BE2C (cell line): ENCODE results near the gene VTI1A.

ENCODE experiments used
- DNase-seq: peaks from one replicate; pipeline ENCODE4 v3.0.0-alpha.2; 2020
- H3K27me3 ChIP-seq: fragments of 250-450 bp; sonication (Bioruptor Pico); 2 replicates; pipeline ENCODE4 v1.5.1; 2020; ENCODE audit warnings: mild to moderate bottlenecking
- H3K36me3 ChIP-seq: fragments of 250-450 bp; sonication (Bioruptor Pico); 2 replicates; pipeline ENCODE4 v1.5.1; 2020; ENCODE audit warnings: mild to moderate bottlenecking
- H3K4me1 ChIP-seq: fragments of 250-450 bp; sonication (Bioruptor Pico); 2 replicates; pipeline ENCODE4 v1.5.1; 2020
- H3K4me3 ChIP-seq: 2 replicates; pipeline ENCODE4 v1.5.1; 2011; ENCODE audit warnings: low read depth, low read length
- H3K9me3 ChIP-seq: fragments of 250-450 bp; sonication (Bioruptor Pico); 2 replicates; pipeline ENCODE4 v1.5.1; 2020
- TF ChIP-seq, protein P1 (sequence below): IDR thresholded peaks from 2 replicates; pipeline ENCODE4 v1.5.1; 2012; ENCODE audit warnings: mild to moderate bottlenecking, low read depth, low read length

The VTI1A gene

DNA sequence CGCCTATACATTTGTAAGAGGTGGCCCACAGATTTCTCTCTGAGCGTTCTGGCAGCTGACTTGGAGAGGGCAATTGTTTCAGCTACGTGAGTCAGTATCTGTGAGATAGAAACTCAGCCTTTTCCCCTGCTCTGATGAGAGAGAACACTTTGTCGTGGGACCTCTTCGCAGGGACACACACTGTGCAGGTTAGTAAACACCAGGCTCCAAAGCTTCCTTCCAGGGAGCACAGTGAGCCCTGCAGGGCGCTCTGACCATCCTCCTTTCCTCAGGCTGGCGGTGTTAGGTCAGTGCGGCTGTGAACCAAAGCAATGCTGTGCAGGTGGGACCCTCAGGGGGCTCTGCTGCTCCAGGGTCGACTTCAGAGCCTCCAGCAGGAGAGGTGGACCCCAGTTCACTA is 350.8 kb downstream of the VTI1A start:
- no peaks in the 10 kb centered on the region for H3K27me3 ChIP-seq
- no peaks in the 10 kb centered on the region for H3K9me3 ChIP-seq
- no peak for DNase-seq
- peaks cover 3% of the 10 kb centered on the region; the same call in 1 of the 2 replicates for H3K4me1 ChIP-seq
- no peak overlapping the region for H3K4me3 ChIP-seq
- TF ChIP-seq, protein P1, sequence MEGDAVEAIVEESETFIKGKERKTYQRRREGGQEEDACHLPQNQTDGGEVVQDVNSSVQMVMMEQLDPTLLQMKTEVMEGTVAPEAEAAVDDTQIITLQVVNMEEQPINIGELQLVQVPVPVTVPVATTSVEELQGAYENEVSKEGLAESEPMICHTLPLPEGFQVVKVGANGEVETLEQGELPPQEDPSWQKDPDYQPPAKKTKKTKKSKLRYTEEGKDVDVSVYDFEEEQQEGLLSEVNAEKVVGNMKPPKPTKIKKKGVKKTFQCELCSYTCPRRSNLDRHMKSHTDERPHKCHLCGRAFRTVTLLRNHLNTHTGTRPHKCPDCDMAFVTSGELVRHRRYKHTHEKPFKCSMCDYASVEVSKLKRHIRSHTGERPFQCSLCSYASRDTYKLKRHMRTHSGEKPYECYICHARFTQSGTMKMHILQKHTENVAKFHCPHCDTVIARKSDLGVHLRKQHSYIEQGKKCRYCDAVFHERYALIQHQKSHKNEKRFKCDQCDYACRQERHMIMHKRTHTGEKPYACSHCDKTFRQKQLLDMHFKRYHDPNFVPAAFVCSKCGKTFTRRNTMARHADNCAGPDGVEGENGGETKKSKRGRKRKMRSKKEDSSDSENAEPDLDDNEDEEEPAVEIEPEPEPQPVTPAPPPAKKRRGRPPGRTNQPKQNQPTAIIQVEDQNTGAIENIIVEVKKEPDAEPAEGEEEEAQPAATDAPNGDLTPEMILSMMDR = no peak
- H3K36me3 ChIP-seq = no peaks in the 10 kb centered on the region

- Histone ChIP-seq H3K9me3 (no peaks in the 10 kb centered on the region), H3K27me3 (no peaks in the 10 kb centered on the region), H3K4me3 (no peak overlapping the region), H3K4me1 (peaks cover 3% of the 10 kb centered on the region), H3K36me3 (no peaks in the 10 kb centered on the region)
- DNase-seq = no peak
- TF ChIP-seq, protein P1 = no peak
Measured at GRCh38 chr10:112799038-112799437, 352.0 kb downstream of the VTI1A start.

DNA sequence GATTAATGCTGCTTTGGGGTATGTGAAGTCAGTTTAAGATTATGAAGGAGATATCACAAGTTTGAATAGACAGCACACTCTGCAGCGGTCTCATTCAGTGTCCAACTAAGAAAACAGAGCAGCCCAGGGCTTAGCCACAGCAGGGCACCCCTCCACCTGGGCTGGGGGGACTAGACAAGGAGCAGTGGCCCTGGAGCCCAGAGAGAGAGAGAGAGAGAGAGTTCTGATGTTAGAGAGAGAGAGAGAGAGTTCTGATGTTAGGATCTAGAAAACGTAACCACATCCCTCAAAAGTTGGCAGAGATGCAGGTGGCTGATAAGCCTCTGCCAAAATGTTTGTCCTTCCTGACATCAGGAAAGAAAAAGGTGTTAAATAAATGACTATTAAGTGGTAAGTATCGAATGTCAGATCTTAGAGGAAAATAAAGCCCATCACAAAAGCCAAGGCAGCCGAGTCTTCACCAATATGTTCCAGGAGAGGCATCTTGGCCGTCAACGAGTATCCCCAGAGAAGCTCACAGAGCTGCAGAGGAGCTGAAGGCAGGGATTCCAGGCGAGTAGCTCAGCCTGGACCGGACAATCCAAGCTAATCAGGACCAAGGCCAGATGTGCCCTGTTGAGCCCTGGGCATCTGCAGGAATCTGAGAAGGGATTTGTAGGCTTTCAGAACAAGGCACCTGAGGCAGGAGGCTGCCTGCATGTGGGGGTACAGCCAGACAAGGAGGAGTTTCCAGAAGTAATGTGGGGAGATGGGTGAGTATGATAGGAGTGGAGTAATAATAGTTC is 352.9 kb downstream of the VTI1A start:
- TF ChIP-seq, protein P1 = no peak
- H3K4me1 ChIP-seq = peaks cover 3% of the 10 kb centered on the region
- no peaks in the 10 kb centered on the region for H3K27me3 ChIP-seq
- H3K36me3 ChIP-seq = no peaks in the 10 kb centered on the region
- no peak for DNase-seq
- no peaks in the 10 kb centered on the region for H3K9me3 ChIP-seq
- H3K4me3 ChIP-seq = no peak overlapping the region

DNA sequence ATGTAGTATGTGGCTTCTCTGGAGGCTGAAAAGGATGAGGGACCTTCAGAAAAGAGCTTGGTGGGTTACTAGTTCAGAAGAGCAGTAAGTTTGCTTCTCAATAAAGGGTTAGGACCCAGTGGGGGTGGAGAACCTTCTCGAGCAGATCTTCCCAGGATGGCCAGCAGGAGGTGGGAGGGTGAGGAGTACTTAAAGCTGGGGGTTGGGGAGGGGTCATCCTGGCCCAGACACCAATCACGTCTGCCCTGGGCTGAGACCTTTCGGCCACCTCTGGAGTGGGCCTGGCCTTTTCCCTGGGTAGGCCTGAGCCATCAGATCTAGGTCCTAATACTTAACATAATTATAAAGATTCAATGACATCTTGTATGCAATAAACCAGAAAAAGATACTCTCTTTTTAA is 354.0 kb downstream of the VTI1A start:
- peaks cover 3% of the 10 kb centered on the region for H3K4me1 ChIP-seq
- no peak for DNase-seq
- H3K9me3 ChIP-seq = no peaks in the 10 kb centered on the region
- no peaks in the 10 kb centered on the region for H3K36me3 ChIP-seq
- TF ChIP-seq, protein P1 = no peak
- no peaks in the 10 kb centered on the region for H3K27me3 ChIP-seq
- H3K4me3 ChIP-seq = no peak overlapping the region

- TF ChIP-seq, protein P1 = no peak
- peaks cover 6% of the 10 kb centered on the region for H3K4me1 ChIP-seq
- H3K36me3 ChIP-seq = no peaks in the 10 kb centered on the region
- DNase-seq = no peak
- H3K9me3 ChIP-seq = no peaks in the 10 kb centered on the region
- no peak overlapping the region for H3K4me3 ChIP-seq
- H3K27me3 ChIP-seq = no peaks in the 10 kb centered on the region
Measured at GRCh38 chr10:112801748-112802147, 354.7 kb downstream of the VTI1A start.

GRCh38 chr10:112802411-112803022 is 355.5 kb downstream of the VTI1A start:
- DNase-seq = no peak
- no peaks in the 10 kb centered on the region for H3K27me3 ChIP-seq
- H3K4me1 ChIP-seq = peaks cover 13% of the 10 kb centered on the region
- peaks cover 4% of the 10 kb centered on the region; the same call in 1 of the 2 replicates for H3K36me3 ChIP-seq
- no peaks in the 10 kb centered on the region for H3K9me3 ChIP-seq
- TF ChIP-seq, protein P1 = no peak
- no peak overlapping the region for H3K4me3 ChIP-seq
